Spinal cord (tissue), 10 donors: ENCODE data around the gene PTCD3. TPM values are rescaled to one million over a fixed set of nuclear protein-coding genes. Genes with fewer than 3 reads are reported as not detected.

Experiments
- DNase-seq, 6 donors: peaks; one replicate each; pipeline versions ENCODE4 v3.0.0 to v3.0.0-alpha.2; 2013 to 2015; ENCODE audit warnings: low spot score in 6 of 6, low read depth in 4 of 6
- H3K27ac ChIP-seq: one replicate; pipeline ENCODE4 v1.5.1; 2013; ENCODE audit warnings: low read depth, low read length, control low read depth
- H3K27me3 ChIP-seq: one replicate; pipeline ENCODE4 v1.6.1; 2013; ENCODE audit warnings: low read length; ENCODE audit not compliant: control insufficient read depth, insufficient read depth
- H3K36me3 ChIP-seq: one replicate; pipeline ENCODE4 v1.6.1; 2013; ENCODE audit warnings: low read length; ENCODE audit not compliant: control insufficient read depth, insufficient read depth
- H3K4me1 ChIP-seq: one replicate; pipeline ENCODE4 v1.6.1; 2013; ENCODE audit warnings: low read length; ENCODE audit not compliant: control insufficient read depth, insufficient read depth
- H3K4me3 ChIP-seq: one replicate; pipeline ENCODE4 v1.5.1; 2013; ENCODE audit warnings: low read depth, low read length, control low read depth
- H3K9me3 ChIP-seq: one replicate; pipeline ENCODE4 v1.6.1; 2013; ENCODE audit warnings: low read length; ENCODE audit not compliant: control insufficient read depth, insufficient read depth
- WGBS: methylation state at CpG from one replicate; pipeline ENCODE4 v1.1.5; 2013; ENCODE audit warnings: missing lambda C conversion rate; ENCODE audit not compliant: insufficient coverage; 5-methylcytosine and 5-hydroxymethylcytosine counted together
- polyA plus RNA-seq, 2 donors: library from polyadenylated mRNA; unstranded; fragments of 120-200 nt; gene quantifications; one replicate each; pipeline ENCODE4 v1.2.1, GENCODE V29; 2013; ENCODE audit not compliant: insufficient read length in 2 of 2
- total RNA-seq, 2 donors: library from RNA; depleted of rRNA in 1 of 2; stranded (reverse); fragments of 120-200 nt in 1 of 2; fragments of >200 nt in 1 of 2; gene quantifications; one replicate each; pipeline versions ENCODE4 v1.2.3 to v1.2.4, GENCODE V29; 2013 to 2014
- donor health status: healthy.

PTCD3 gene
- total and polyA plus RNA-seq, 4 donors = 91.8 to 126 (median 118) TPM

DNA sequence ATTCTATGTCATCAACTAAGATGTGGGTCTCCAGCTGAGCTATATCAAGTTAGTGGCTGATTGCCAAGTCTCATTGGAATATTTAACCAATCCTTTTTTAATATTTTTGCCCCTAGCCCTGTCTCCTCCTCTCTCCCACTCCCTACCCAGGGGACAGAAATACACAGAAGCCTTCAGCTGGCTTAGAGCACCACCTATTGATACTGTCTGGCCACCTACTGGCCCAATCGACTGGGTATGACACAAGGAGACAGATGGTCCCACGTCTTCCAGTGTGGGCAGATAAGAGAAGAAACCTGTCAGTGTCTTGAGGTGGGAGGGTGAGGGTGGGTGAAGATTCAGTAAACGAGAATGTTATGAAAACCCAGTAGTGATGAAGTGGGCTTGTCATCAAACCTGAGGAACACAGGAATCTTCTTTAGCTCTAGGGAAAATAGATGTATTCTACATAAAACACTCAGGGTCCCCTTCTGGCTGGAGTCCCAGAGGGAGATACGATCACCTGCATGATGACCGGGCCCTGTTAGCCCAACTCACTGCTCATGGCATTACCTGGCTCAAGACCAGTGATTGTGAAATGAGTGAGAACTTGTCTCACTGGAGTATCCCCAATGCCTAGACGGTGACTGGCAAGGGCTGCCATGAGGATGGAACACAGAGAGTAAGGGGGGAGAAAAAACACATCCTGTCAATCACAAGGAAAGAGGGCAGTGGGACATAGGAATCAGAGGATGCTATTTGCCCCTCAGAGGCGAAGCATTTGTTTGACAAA, 27.1 kb upstream of the PTCD3 start:
- no peak overlapping the region for H3K4me3 ChIP-seq
- no peaks in the 10 kb centered on the region for H3K27me3 ChIP-seq
- DNase-seq = peak in 5 of 6 donors; percentile 22 to 81 (median 43)
- peaks cover 62% of the 10 kb centered on the region for H3K36me3 ChIP-seq
- no peak overlapping the region for H3K27ac ChIP-seq
- no peaks in the 10 kb centered on the region for H3K4me1 ChIP-seq
- no peaks in the 10 kb centered on the region for H3K9me3 ChIP-seq
- WGBS = 84% methylated on average over 3 of the region's 7 CpGs

DNA sequence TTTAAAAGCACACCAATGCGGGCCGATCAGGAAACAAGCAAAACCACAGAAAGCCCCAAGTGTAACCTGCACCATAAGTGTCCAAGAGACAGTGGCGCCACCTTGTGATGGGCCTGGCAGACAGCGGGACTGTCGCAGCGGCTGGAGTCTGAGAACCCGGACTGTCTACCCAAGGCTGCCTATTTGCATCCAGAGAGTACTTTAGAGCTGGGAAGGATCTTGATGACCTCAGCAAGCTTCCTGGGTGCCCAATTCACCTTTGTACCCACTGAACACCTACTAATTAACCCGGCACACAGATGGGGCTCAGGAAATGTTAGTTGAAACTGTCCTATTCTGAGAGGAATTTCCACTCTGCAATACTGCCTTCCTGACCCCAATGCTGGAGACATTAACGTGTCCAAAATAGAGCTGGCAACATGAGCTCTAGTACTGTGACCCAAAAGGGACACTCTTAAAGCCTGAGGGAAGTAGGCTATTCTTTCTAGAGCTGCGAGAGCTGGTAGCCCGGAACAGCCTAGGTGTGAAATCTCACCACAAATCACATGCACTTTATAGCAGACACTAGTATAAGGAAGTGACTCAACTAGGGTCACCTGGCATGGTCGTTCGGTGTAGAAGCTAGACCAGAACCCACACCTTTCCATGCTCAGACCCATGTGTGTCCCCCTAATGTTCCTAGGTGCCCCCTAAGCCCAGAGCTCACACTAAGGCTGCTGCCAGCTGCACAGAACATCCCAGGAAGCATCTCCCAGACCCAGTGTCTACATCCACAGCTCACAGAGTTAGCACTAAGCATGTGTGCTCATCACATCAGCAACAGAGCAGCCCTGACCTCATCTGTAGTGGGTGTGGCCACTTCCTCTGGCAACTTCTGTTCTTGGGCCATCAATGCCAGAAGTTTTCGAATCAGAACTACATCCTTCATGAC, 25.8 kb upstream of the PTCD3 start:
- Histone ChIP-seq H3K4me1 (no peaks in the 10 kb centered on the region), H3K27ac (no peak overlapping the region), H3K9me3 (no peaks in the 10 kb centered on the region), H3K36me3 (peaks cover 56% of the 10 kb centered on the region), H3K4me3 (no peak overlapping the region), H3K27me3 (no peaks in the 10 kb centered on the region)
- 50% methylated on average over 10 of the region's 14 CpGs for WGBS
- DNase-seq = peak in 5 of 6 donors; percentile 38 to 84 (median 43)

DNA sequence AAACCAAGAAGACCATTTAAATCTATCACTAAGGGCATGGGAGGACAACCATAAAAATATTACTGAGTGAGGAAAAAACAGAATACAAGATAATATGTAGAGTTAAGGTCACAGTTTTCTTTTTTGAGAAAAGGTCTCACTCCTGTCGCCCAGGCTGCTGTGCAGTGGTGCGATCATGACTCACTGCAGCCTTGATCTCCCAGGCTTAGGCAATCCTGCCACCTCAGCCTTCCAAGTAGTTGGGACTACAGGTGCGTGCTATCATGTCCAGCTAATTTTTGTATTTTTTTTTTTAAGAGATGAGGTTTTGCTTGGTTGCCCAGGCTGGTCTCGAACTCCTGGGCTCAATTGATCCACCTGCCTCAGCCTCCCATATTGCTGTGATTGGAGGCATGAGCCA, 24.3 kb upstream of the PTCD3 start:
- Histone ChIP-seq H3K4me3 (no peak overlapping the region), H3K27me3 (no peaks in the 10 kb centered on the region), H3K9me3 (no peaks in the 10 kb centered on the region), H3K4me1 (no peaks in the 10 kb centered on the region), H3K27ac (no peak overlapping the region), H3K36me3 (peaks cover 54% of the 10 kb centered on the region)
- no peak for DNase-seq
- WGBS = 97% methylated on average over 3 of the region's 4 CpGs

DNA sequence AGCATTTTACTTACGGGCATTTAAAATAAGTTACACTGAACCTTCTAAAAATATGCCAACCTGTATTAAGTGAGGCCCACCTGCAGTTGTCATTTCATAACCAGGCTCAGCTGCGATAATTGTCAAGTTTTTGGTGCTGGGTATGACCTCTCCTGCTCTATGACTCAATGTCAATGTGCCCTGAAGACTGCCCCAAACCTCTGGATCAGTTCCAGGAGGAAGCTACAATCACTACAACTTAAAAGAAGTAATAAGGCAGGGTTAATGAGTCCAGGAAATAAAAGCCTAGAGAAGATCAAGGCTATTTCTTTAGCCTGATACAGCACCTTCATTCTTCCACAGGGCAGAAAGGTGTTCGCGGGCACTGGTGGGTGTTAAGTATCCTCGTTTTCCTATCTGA, 23.3 kb upstream of the PTCD3 start:
- DNase-seq = no peak
- Histone ChIP-seq H3K27ac (no peak overlapping the region), H3K9me3 (no peaks in the 10 kb centered on the region), H3K27me3 (no peaks in the 10 kb centered on the region), H3K4me1 (no peaks in the 10 kb centered on the region), H3K4me3 (no peak overlapping the region), H3K36me3 (peaks cover 50% of the 10 kb centered on the region)
- WGBS = no CpG with 5 or more reads among the region's 5 CpGs

DNA sequence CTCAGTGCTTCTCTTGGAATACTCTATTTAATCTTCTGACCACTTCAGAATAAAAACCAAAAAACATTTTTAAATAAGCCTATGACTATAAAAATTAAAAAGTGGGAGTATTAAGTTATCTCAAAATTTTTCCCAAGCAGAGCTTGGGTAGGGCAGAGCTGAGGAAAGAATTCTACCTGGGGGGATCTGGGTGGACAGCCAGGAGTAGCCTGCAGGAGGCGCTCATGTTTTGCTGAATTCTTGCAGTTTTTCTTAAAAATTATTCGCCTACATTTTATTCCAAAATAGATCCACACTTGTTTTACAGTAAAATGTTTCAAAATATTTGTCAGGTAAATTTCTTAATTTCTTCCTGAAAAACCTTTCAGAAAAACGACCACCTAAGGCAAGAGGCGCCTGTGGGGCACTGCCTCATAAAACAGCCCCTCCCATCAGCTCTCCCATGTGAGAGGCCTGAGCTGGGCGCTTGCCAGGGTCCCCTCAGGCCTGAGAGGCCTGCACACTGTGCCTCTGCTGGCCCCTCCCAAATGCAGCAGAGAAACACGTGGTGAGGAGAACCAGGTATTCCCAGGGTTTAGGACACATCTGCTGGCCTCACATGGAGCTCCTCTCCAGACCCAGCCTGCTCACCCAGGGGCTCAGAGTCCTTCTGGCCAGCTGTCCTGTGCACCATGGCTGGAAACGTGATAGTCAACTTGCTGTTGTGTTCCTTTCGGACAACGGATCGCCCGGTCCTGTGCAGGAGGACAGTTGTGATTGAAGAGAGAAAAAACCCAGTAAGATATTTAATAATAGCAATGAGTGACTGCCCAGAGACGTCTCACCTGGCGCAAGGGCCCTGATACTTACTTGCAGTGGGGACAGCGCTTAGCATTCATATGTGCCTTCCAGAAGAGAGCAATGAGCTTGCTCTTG, 17.8 kb upstream of the PTCD3 start:
- WGBS = 74% methylated on average over 8 of the region's 14 CpGs
- Histone ChIP-seq H3K9me3 (no peaks in the 10 kb centered on the region), H3K27me3 (no peaks in the 10 kb centered on the region), H3K4me3 (no peak overlapping the region), H3K27ac (no peak overlapping the region), H3K36me3 (peaks cover 46% of the 10 kb centered on the region), H3K4me1 (no peaks in the 10 kb centered on the region)
- no peak for DNase-seq

DNA sequence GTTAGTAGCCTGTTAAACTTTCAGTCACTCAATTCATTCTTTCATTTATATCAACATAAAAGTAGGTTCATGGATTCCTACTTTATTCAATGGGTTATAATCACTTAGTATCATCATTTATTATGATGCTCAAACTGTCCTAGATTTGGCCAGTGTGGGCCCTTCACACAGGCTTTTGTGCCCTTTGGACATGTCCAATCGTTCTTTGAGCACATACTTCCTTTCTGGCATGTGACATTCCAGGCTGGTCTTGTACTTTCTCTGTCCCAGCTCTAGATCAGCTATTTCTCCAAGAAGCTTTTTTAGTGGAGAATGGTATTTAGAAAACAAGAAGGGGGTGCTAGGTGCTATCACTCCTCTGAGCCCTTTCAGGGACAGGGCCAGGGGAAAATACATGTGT, 11.8 kb upstream of the PTCD3 start:
- WGBS = no CpG with 5 or more reads among the region's 1 CpG
- no peaks in the 10 kb centered on the region for H3K27me3 ChIP-seq
- DNase-seq = no peak
- H3K36me3 ChIP-seq = peaks cover 21% of the 10 kb centered on the region
- H3K4me1 ChIP-seq = no peaks in the 10 kb centered on the region
- no peak overlapping the region for H3K27ac ChIP-seq
- H3K9me3 ChIP-seq = no peaks in the 10 kb centered on the region
- no peak overlapping the region for H3K4me3 ChIP-seq

DNA sequence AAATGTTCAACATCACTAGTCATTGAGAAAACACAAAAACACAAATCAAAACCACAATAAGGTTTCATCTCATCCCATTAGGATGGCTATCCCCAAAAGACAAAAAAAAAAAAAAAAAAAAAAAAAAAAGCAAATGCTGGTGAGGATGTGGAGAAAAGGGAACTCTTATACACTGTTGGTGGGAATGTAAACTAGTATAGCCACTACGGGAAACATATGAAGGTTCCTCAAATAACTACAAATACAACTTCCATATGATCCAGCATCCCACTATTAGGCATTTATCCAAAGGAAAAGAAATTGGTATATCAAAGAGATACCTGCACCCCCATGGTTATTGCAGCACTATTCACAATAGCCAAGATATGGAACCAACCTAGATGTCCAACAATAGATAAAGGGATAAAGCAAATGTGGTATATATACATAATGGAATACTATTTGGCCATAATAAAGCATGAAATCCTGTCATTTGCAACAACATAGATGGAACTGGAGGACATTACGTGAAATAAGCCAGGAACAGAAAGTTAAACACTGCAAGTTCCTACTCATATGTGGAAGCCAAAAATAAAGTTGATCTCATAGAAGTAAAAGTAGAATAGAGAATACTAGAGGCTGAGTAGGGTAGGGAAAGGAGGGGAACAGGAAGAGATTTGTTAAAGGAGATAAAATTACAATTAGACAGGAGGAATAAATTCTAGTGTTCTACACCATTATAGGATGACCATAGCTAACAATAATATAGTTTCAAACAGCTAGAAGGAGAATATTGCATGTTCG, 8.7 kb upstream of the PTCD3 start:
- Histone ChIP-seq H3K4me3 (no peak overlapping the region), H3K27me3 (no peaks in the 10 kb centered on the region), H3K27ac (no peak overlapping the region), H3K36me3 (peaks cover 13% of the 10 kb centered on the region), H3K4me1 (no peaks in the 10 kb centered on the region), H3K9me3 (no peaks in the 10 kb centered on the region)
- whole genome bisulfite sequencing = no CpG with 5 or more reads among the region's 3 CpGs
- DNase-seq = no peak

DNA sequence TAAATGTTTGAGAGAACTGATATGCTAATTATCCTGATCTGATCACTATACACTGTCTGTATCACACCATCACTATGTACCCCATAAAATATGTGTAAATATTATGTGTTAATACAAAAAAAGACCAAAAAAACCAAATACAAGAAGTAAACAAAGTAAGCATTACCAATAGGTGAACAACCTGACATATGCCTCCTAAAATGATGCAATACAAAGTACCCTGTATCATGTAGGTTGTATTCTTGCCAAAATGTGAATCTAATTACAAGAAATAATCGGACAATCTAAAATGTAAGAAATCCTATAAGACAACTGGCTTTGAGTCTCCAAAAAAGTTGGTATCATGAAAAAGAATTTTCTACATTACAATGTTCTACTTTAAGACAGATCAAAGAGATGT, 8.1 kb upstream of the PTCD3 start:
- no peaks in the 10 kb centered on the region for H3K9me3 ChIP-seq
- no peaks in the 10 kb centered on the region for H3K27me3 ChIP-seq
- no CpG with 5 or more reads among the region's 1 CpG for WGBS
- H3K4me1 ChIP-seq = no peaks in the 10 kb centered on the region
- H3K4me3 ChIP-seq = no peak overlapping the region
- no peak for DNase-seq
- H3K27ac ChIP-seq = no peak overlapping the region
- peaks cover 14% of the 10 kb centered on the region for H3K36me3 ChIP-seq

DNA sequence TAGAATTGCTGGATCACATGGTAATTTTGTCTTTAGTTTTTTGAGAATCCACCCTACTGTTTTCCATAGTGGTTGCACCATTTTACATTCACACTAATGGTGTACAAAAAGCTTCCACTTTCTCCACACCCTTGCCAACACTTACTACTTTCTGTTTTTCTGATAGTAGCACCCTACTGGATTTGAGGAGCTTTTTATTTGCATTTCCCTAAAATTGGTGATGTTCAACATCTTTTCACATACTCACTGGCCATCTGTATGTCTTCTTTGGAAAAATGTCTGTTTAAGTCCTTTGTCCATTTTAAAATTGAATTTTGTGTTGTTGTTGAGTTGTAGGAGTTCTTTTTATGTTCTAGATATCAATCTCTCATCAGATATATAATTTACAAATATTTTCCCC, 3.9 kb upstream of the PTCD3 start:
- H3K27ac ChIP-seq = no peak overlapping the region
- no peak for DNase-seq
- H3K4me3 ChIP-seq = no peak overlapping the region
- H3K9me3 ChIP-seq = no peaks in the 10 kb centered on the region
- peaks cover 8% of the 10 kb centered on the region for H3K36me3 ChIP-seq
- H3K27me3 ChIP-seq = no peaks in the 10 kb centered on the region
- H3K4me1 ChIP-seq = peaks cover 4% of the 10 kb centered on the region
